HG02884 (cell line): ENCODE measurements around the gene GOLPH3L.
"Not testable (repeated sequence)": the region's sequence is repeated elsewhere in the genome, so short reads cannot be mapped to it uniquely, and the experiment has no call there.

Experiments used
- ATAC-seq: cut with Tn5 transposase; IDR thresholded peaks from one replicate; pipeline ENCODE4 v1.9.1; 2021; ENCODE audit warnings: mild to moderate bottlenecking, moderate library complexity; ENCODE audit not compliant: unreplicated experiment

The GOLPH3L gene

GRCh38 chr1:150696995-150697927, at the start of gene GOLPH3L:
Gene GOLPH3L (minus strand): TSS chr1:150697154. CDS start chr1:150694838, 2,316 bp downstream.
- peak; percentile 98 for ATAC-seq

GRCh38 chr1:150730130-150730721, 33.3 kb upstream of the GOLPH3L start:
- ATAC-seq = no peak

DNA sequence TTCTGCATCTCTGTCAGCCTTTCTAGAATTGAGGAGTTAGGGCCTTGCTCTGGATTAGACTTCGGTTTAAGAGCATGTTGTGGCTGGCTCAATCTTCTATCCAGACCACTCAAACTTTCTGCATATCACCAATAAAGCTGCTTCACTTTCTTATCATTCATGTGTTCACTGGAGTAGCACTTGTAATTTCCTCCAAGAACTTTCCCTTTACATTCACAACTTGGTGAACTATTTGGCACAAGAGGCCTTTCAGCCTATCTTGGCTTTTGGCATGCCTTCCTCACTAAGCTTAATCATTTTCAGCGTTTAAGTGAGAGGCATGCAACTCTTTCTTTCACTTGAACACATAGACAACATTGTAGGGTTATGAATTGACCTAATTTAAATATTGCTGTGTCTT, 27.4 kb upstream of the GOLPH3L start:
- no peak for ATAC-seq

GRCh38 chr1:150720703-150721102, 23.7 kb upstream of the GOLPH3L start, which contains the start of gene HORMAD1:
Gene HORMAD1 (minus strand): TSS chr1:150720895. CDS start chr1:150719505, 1,390 bp downstream.
- ATAC-seq = no peak

GRCh38 chr1:150720098-150720497, 23.1 kb upstream of the GOLPH3L start:
- ATAC-seq = no peak

- no peak for ATAC-seq
Measured at GRCh38 chr1:150718225-150718891, 21.4 kb upstream of the GOLPH3L start.

DNA sequence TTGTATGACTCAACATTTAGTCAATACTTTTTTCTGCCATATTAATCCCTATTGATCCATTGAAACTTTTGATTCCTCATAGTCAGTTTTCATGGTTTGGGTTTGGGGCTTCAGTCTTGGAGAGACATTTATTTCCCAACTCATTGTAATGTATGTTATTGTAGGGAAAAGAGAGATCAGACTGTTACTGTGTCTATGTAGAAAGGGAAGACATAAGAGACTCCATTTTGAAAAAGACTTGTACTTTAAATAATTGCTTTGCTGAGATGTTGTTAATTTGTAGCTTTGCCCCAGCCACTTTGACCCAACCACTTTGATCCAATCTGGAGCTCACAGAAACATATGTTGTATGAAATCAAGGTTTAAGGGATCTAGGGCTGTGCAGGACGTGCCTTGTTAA, 12.1 kb upstream of the GOLPH3L start:
- ATAC-seq = not testable (repeated sequence)

- ATAC-seq = peak; percentile 66
Measured at GRCh38 chr1:150708595-150708994, 11.6 kb upstream of the GOLPH3L start.

DNA sequence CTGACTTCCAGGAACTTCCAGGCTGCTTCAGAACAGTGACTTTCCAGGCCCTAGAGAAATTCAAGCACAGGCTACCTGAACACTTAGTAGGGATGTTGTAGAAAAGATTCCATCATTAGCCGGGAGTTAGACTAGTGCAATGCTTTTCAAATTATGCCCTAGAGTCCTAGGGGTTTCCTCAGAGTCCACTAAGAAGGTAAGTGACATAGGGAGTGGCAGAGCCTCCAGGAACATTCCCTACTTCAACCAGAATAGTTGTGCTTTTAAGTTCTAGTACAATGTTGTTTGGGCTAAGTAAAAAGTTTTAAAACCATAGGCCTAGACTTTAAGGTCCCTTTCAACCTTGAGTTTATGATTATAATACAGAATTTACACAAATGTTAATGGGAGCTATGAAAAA, 9.1 kb upstream of the GOLPH3L start:
- ATAC-seq = no peak

DNA sequence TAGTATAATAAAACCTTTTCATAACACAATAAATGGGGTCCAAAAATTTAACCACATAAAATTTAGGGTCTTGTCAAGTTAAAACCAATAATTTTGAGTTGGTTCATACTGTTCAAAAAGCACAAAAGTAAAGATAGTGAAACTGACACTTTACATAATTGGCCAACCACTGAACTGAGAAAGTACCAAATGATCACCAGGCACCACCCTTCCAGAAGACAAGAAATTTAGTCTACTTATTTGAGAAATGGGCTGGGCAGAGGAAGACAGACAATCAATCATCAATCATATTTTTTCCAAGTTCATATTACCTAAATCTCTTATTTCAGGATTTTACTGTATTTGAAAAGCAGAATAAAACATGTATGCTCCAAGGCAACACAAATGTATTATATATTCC, 6.5 kb upstream of the GOLPH3L start:
- no peak for ATAC-seq

DNA sequence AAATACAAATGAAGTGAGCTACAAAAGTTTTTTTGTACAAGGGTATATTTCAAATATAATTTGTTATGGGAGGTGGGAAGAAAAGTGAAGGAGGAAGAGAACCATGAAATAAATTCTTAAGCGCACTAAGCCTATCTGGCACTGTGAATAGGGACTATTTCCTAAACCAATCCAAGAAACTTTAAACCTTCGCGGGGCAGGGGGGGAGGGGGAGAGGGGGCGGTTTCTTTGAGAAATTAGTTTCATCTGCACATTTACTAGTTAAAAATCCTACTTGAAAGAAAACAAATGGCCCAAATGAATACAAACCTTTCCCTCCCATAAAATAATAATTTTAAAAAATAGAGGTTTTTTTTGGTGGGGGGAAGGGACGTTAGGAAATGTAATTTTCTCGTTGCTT, 364 bp downstream of the GOLPH3L start:
- ATAC-seq = no peak

DNA sequence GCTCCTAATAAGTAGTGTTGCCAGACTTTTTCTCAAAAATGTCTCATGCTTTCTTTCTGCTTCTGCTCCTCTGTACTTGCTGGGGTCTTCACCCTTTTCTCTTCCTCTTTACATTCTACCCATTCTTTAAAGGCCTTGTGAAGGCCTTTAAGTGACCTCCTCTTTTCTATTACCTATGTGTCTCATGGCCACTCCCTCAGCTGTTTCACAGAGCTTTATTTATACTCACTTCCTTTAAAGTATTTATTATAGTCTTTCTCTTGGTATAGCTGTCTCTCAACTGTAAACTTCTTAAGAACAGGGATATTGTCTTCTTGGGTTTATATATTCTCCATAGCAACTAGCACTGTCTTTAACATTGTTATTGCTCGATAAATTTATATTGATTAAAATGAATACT, 792 bp downstream of the GOLPH3L start:
- no peak for ATAC-seq

- no peak for ATAC-seq
Measured at GRCh38 chr1:150695561-150695960, 1.4 kb downstream of the GOLPH3L start.

DNA sequence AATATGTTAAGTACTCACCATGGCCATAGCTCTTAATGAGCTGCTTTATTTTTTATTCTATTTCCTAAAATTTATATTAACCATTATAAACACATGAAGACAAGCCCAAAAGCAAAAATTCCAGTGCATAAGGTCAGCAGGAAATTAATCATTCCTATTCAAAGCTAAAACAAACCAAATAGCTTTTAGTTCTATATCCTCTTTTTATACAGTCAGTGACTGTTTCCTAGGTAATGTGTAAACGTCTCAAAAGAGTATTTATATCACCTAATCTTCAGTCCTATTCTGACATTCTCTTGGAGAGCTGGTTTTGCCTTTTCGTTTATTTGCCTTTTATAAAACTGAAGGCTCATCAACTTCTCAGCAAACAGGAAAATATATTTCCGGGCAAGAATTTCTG, 4.2 kb downstream of the GOLPH3L start:
- ATAC-seq = no peak

GRCh38 chr1:150688763-150689162, 8.2 kb downstream of the GOLPH3L start:
- no peak for ATAC-seq

DNA sequence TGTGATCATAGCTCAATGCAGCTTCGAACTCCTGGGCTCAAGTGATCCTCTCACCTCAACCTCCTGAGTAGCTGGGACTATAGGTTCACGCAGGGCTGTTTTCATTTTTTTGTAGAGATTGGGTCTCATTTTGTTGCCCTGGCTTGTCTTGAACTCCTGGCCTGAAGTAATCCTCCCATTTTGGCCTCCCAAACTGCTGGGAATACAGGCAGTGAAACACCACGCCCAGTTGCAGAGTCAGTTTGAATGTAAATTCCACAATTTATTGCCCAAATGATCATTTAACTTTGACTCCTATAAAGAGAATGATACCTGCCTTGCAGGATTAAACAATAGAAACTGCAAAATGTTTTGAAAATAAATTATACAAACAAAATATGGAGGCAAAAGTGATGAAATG, 10.7 kb downstream of the GOLPH3L start:
- ATAC-seq = no peak

- ATAC-seq = no peak
Measured at GRCh38 chr1:150683914-150684313, 13.0 kb downstream of the GOLPH3L start.

GRCh38 chr1:150678988-150679387, 18.0 kb downstream of the GOLPH3L start:
- ATAC-seq = no peak

GRCh38 chr1:150674881-150675280, 22.1 kb downstream of the GOLPH3L start:
- no peak for ATAC-seq

DNA sequence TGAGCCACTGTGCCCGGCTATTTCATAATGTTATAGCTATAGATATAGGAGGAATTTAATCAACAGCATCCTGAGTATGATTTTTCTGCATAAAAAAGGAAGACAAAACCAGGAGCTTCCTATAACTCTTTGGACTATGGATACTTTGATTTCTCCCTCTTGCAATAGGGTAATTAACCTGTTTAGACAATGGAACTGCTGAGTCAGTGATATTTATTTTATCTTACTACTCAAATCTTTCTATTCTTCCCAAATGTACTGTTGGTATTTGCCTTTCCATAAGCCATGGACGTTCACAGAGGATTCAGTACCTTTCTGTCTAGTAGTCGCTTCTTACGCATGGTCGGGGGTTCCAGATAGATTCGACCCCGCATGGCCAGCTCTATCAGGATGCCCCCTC, 33.6 kb downstream of the GOLPH3L start:
- ATAC-seq = no peak

DNA sequence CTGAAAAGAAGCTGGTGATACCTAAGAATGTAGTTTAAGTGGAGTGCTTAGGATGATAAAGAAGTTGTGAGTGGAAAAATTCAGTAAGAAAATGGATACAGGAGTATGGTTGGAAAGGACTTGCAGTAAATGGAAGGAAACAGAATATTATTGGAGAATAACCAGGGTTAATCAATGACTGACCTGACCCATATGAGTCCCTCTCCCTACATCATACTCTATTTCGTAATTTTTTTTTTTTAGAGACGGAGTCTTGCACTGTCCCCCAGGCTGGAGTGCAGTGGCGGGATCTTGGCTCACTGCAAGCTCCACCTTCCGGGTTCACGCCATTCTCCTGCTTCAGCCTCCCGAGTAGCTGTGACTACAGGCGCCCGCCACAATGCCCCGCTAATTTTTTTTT, 34.1 kb downstream of the GOLPH3L start:
- ATAC-seq = no peak

- no peak for ATAC-seq
Measured at GRCh38 chr1:150661156-150661555, 35.8 kb downstream of the GOLPH3L start.
